ENCODE results near the gene TNFSF10.

GRCh38 chr3:172471903-172472302, 51.3 kb downstream of the TNFSF10 start:
- TF ChIP-seq CEBPZ (IDR thresholded peaks at IDR 0.05; ENCODE audit: borderline replicate concordance, low read depth, low read length) (no peak), JUNB (CRISPR knock-in tag; conservative IDR thresholded peaks at IDR 0.05) (no peak), GTF3C2 (IDR thresholded peaks at IDR 0.05; ENCODE audit: borderline replicate concordance, extremely low read depth, insufficient read length) (no peak), EZH2 (IDR thresholded peaks at IDR 0.05; ENCODE audit: borderline replicate concordance, low read depth, low read length) (no peak), ZFX (CRISPR knock-in tag; IDR thresholded peaks at IDR 0.05) (no peak), POLR2A (conservative IDR thresholded peaks at IDR 0.05) (no peak), ZNF512 (tag; IDR thresholded peaks at IDR 0.05) (no peak)

Data from K562 (cell line).